Fibroblast of skin of right biceps (primary cell): ENCODE measurements around the gene GPS1.

ENCODE experiments used
- DNase-seq: peaks from one replicate; pipeline ENCODE4 v3.0.0-alpha.2; 2013

The GPS1 gene

DNA sequence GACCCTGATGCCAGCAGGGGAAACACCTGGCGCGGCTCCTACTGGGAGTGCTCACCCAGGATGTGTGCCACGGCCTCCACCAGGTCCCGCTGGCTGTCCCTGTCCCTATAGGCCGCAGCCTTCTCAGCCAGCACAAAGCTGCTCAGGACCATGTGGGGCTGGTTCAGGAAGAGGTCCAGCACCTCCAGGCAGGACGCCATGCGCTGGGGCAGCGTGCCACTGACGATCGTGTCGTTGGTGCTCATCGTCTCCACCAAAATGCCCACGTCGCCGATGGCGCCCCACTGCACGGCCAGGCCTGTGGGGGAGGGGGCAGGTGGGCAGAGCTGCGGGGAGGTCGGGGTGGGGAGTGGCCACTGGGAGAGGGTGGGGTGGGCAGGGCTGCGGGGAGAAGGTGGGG, 29.8 kb downstream of the GPS1 start:
- no peak for DNase-seq

GRCh38 chr17:82081966-82082365, 30.3 kb downstream of the GPS1 start:
- no peak for DNase-seq

GRCh38 chr17:82082456-82082855, 30.8 kb downstream of the GPS1 start:
- no peak for DNase-seq

- DNase-seq = no peak
These were observed 31.3 kb downstream of the GPS1 start for GRCh38 chr17:82083009-82083408.

GRCh38 chr17:82083533-82084359, 32.0 kb downstream of the GPS1 start:
- no peak for DNase-seq

- DNase-seq = no peak
These were observed 32.8 kb downstream of the GPS1 start for GRCh38 chr17:82084373-82085030.

GRCh38 chr17:82085031-82085861, 33.5 kb downstream of the GPS1 start:
- DNase-seq = no peak

DNA sequence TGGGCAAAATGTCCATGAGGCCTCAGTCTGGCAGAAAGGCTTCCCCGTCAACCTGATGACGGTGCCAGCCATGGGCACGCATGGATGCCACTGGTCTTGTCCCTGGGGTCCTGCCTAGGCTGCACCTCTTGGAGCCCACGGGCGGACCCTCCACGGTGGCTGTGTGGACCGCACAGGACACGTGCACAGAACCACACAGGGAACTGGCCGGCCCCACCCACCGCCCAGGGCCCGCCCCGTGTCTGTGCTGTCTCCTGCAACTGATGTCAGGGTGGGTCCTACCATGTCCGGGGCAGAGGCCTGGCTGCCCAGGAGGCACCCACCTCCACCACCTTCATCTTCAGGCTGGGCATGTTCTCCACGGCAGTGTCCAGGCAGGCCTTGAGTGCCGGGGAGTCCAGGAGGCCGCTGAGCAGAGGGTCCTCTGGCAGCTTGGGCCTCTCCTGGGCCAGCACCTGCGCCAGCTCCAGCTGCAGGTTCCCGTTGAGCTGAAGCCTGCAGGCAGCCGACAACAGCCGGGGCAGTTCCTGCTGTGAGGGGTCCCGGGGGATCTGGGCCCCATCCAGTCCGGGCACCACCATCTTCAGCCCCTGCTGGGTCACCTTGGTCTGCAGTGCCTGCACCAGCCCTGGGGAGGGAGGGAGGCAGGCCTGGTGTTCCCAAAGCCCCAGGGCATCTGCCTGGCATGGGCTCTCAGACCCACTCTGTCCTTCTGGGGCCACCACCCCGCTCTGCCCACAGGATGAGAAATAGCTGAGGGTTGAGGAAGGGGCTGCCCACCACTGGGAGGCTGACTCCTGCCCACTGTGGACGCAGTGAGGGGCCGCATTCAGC, 34.5 kb downstream of the GPS1 start:
- DNase-seq = no peak

DNA sequence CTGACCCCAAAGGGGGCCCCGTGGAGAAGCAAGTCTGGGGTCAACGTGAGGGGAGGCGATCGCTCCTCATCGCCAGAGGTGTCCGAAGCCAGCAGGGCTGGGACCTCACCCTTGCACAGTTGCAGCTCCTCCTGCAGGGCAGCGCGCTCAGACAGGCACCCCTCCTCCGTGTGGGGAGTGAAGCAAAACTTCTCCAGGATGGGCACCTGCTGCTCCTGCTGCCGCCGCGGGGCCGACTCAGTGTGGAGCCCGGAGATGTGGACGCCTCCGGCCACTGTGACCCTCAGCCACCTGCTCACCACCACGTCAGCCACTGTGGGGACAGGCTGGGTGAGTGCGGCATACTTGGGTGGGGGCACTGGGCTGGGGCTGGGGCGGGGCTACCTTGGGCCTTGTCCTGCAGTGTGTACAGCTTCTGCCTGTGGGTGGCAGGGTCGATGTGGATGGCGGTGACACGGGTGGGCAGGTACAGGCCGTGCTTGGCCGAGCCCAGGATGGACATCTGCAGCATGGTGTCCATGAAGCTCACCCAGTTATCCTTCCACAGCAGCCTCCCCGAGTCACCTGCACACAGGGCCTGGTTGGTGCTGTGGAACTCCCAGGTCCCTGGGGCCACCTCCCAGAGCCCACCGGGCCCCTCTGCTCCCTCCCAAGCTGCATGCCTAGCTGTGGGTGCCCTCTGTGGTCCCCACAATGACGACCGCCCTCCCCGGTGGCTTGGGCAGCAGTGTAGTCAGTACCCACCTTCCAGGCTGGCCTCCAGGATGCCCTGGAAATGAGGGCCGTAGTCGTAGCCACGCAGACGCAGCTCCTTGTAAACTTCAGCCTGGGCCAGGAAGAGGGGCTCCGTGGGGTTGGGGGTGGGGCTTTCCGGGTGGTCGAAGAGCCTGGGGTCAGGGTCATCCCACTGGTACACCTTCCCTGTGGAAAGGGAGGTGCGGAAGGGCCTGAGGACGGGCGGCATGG, 35.5 kb downstream of the GPS1 start:
- no peak for DNase-seq

- DNase-seq = no peak
These were observed 36.5 kb downstream of the GPS1 start for GRCh38 chr17:82087961-82088837.

- no peak for DNase-seq
These were observed 37.4 kb downstream of the GPS1 start for GRCh38 chr17:82088838-82089722.

DNA sequence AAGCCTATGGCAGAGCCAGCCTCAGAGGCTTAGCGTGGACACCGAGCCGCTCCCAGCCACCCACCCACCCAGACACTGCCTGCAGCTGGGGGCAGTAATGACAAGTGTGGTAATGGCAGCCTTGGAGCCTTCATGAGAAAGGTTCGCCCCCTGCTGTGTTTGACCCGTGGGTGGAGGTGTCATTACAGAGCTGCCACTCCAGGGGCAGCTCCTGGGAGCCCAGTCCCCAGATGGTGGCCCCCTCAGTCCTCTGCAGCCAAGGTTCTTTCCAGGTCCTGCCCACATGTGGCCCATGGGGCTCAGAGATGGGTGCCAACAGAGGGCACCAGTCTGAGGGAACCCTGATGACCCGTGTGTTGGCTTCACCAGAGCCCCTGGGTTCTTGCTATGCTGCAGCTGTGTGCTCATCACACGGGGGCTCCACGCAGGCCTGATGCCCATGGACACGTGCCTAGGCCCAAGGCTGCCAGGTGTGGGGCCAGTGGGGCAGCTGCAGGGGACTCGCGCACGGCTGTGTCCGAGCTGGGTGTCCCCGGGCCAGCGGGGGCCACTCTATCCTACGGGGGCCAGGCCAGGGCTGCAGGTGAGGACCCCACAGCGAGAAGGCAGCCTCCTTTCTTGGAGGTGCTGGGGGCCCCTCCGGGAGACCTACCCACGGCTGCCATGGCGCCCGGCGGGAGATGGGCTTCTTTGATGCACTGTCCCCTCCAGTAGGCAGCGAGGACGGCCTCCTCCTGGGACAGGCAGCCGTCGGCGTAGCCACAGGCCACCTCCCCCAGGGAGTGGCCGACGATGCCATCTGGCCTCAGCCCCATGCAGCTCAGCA, 38.2 kb downstream of the GPS1 start:
- no peak for DNase-seq

- no peak for DNase-seq
These were observed 39.0 kb downstream of the GPS1 start for GRCh38 chr17:82090549-82091263.

- DNase-seq = no peak
These were observed 39.8 kb downstream of the GPS1 start for GRCh38 chr17:82091264-82092066.

DNA sequence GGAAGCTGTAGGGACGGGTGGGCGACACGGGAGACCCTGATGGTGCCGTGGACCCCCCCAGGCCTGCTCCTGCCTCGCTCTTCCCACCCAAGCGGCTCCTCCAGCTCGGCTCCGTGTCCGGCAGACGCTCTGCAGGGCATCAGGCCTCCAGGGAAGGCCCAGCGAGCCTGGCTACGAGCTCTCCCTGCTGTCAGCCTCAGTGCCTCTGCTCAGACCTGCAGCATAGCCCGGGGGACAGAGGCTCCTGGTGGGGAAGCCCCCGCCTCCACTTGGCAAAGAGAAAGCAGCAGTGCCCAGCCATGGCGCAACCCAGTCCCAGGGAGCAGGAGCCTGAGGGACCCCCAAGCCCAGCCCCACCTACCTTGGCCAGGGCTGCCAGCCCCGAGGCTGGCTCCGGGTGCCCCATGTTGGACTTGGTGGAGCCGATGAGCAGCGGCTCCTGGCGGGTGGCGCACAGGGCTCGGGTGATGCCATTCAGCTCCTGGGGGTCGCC, 40.4 kb downstream of the GPS1 start:
- DNase-seq = no peak

- DNase-seq = no peak
These were observed 40.9 kb downstream of the GPS1 start for GRCh38 chr17:82092628-82092994.
